ENCODE measurements around the gene RIPOR1.

RIPOR1 gene

GRCh38 chr16:67541391-67542263 lies 13.0 kb downstream of the RIPOR1 start:
- no peak for DNase-seq
- peaks cover 30% of the 10 kb centered on the region for H3K36me3 ChIP-seq
- peaks cover 4% of the 10 kb centered on the region; the same call in 1 of the 2 replicates for H3K4me1 ChIP-seq
- no peaks in the 10 kb centered on the region for H3K27me3 ChIP-seq
- no peak overlapping the region for H3K4me3 ChIP-seq (ENCODE audit: low read depth, low read length)
- TF ChIP-seq CTCF (IDR thresholded peaks at IDR 0.05; ENCODE audit: low read depth, low read length): no peak
- H3K9me3 ChIP-seq: no peaks in the 10 kb centered on the region; the same call in 1 of the 2 replicates

- H3K36me3 ChIP-seq: peaks cover 33% of the 10 kb centered on the region
Measured at GRCh38 chr16:67542464-67542863, 13.8 kb downstream of the RIPOR1 start.

GRCh38 chr16:67543036-67543435 lies 14.4 kb downstream of the RIPOR1 start:
- no peak overlapping the region for H3K4me3 ChIP-seq (ENCODE audit: low read depth, low read length)
- H3K36me3 ChIP-seq: peaks cover 37% of the 10 kb centered on the region
- TF ChIP-seq CTCF (IDR thresholded peaks at IDR 0.05; ENCODE audit: low read depth, low read length): no peak

More at GRCh38 chr16:67542464-67542863, 13.8 kb downstream of the RIPOR1 start:
- Histone ChIP-seq H3K27me3 (no peaks in the 10 kb centered on the region), H3K4me3 (ENCODE audit: low read depth, low read length) (no peak overlapping the region), H3K9me3 (no peaks in the 10 kb centered on the region), H3K4me1 (peaks cover 4% of the 10 kb centered on the region; the same call in 1 of the 2 replicates)
- peak; percentile 83 for DNase-seq
- TF ChIP-seq CTCF (IDR thresholded peaks at IDR 0.05; ENCODE audit: low read depth, low read length): no peak

GRCh38 chr16:67543582-67543981 lies 15.0 kb downstream of the RIPOR1 start:
- Histone ChIP-seq H3K27me3 (no peaks in the 10 kb centered on the region), H3K4me1 (peaks cover 4% of the 10 kb centered on the region; the same call in 1 of the 2 replicates), H3K9me3 (no peaks in the 10 kb centered on the region), H3K4me3 (ENCODE audit: low read depth, low read length) (no peak overlapping the region), H3K36me3 (peaks cover 37% of the 10 kb centered on the region)
- TF ChIP-seq CTCF (IDR thresholded peaks at IDR 0.05; ENCODE audit: low read depth, low read length): no peak
- DNase-seq: no peak

More at GRCh38 chr16:67543036-67543435, 14.4 kb downstream of the RIPOR1 start:
- DNase-seq: no peak
- no peaks in the 10 kb centered on the region for H3K27me3 ChIP-seq
- H3K9me3 ChIP-seq: no peaks in the 10 kb centered on the region
- H3K4me1 ChIP-seq: peaks cover 4% of the 10 kb centered on the region; the same call in 1 of the 2 replicates

GRCh38 chr16:67544329-67544841 lies 15.8 kb downstream of the RIPOR1 start:
- Histone ChIP-seq H3K9me3 (no peaks in the 10 kb centered on the region), H3K27me3 (no peaks in the 10 kb centered on the region), H3K36me3 (peaks cover 37% of the 10 kb centered on the region), H3K4me3 (ENCODE audit: low read depth, low read length) (no peak overlapping the region), H3K4me1 (peaks cover 4% of the 10 kb centered on the region; the same call in 1 of the 2 replicates)
- no peak for DNase-seq
- no peak for TF ChIP-seq CTCF (IDR thresholded peaks at IDR 0.05; ENCODE audit: low read depth, low read length)
